HepG2 (cell line): ENCODE measurements around the gene ADAMTS12. TPM values are rescaled to one million over a fixed set of nuclear protein-coding genes. Genes with fewer than 3 reads are reported as not detected.

Experiments
- ATAC-seq: fragments of 200-7000 bp; cut with Tn5 transposase; 3 replicates; pipeline ENCODE4 v1.9.1; 2020; ENCODE audit warnings: mild to moderate bottlenecking, moderate library complexity
- BruUV-seq: library from RNA; stranded (reverse); fragments of 400-500 nt; replicated peaks from 2 replicates; lab custom pipeline; 2021; lab: Mats Ljungman, UMichigan
- CTCF ChIA-PET: fragments of 300-600 bp; formaldehyde crosslinking; extraction: SDS; loops from one replicate; lab custom pipeline; 2021; ENCODE audit warnings: low total read pairs, inconsistent platforms, low intra/inter-chr PET ratio; lab: Yijun Ruan, JAX
- POLR2A ChIA-PET: fragments of 350-600 bp; sonication (Branson Sonifier 250); formaldehyde crosslinking; loops from one replicate; lab custom pipeline; 2020; ENCODE audit warnings: antibody characterized with exemption, inconsistent platforms; lab: Yijun Ruan, JAX
- DNase-seq: peaks from one replicate; pipeline ENCODE4 v3.0.0-alpha.2; 2015; ENCODE audit warnings: low spot score
- FAIRE-seq: peaks from 3 replicates; lab custom pipeline; 2011; peaks lifted over from hg19 to GRCh38; lab: Jason Lieb, UNC
- H2AFZ ChIP-seq: one replicate; pipeline ENCODE4 v1.6.1; 2011; ENCODE audit warnings: low read length, inconsistent platforms
- H3K27ac ChIP-seq: fragments of 300-600 bp; 3 replicates; pipeline ENCODE4 v1.8.0; 2011; ENCODE audit warnings: mixed run types, mild to moderate bottlenecking, mixed read lengths, low read length, inconsistent platforms; ENCODE audit not compliant: insufficient read depth; ENCODE audit errors: extremely low read length
- H3K27me3 ChIP-seq, 2 experiments: fragments of 200-600 bp in 1 of 2; 2 replicates in 1 of 2; 3 replicates in 1 of 2; pipeline versions ENCODE4 v1.6.0 to v1.8.0; 2011; ENCODE audit warnings: low read length in 2 of 2, mild to moderate bottlenecking in 2 of 2, moderate library complexity in 2 of 2, inconsistent platforms in 1 of 2; ENCODE audit not compliant: insufficient read depth in 2 of 2, control insufficient read depth in 1 of 2
- H3K36me3 ChIP-seq, 2 experiments: fragments of 200-600 bp in 1 of 2; replicated peaks in 1 of 2; 2 replicates in 1 of 2; 3 replicates in 1 of 2; pipeline versions ENCODE4 v1.5.1 to v1.8.0; 2011; ENCODE audit warnings: low read length in 2 of 2, inconsistent platforms in 1 of 2; ENCODE audit not compliant: insufficient read depth in 2 of 2, control insufficient read depth in 1 of 2
- H3K4me1 ChIP-seq: 2 replicates; pipeline ENCODE4 v1.5.1; 2012; ENCODE audit warnings: low read length, inconsistent platforms; ENCODE audit not compliant: insufficient read depth
- H3K4me2 ChIP-seq: 2 replicates; pipeline ENCODE4 v1.6.0; 2011; ENCODE audit warnings: low read depth, low read length, inconsistent platforms
- H3K4me3 ChIP-seq, 3 experiments: fragments of 200-600 bp in 1 of 3; sonication (generic), shearing (Covaris generic) in 1 of 3; replicated peaks in 1 of 3; 2 replicates each; pipeline ENCODE4 v1.5.1; 2011 to 2016; ENCODE audit warnings: low read length in 3 of 3, inconsistent platforms in 2 of 3, low read depth in 2 of 3, mild to moderate bottlenecking in 2 of 3, control low read depth in 1 of 3, mixed read lengths in 1 of 3; ENCODE audit not compliant: insufficient read depth in 1 of 3
- H3K79me2 ChIP-seq: one replicate; pipeline ENCODE4 v1.6.1; 2011; ENCODE audit warnings: low read length, inconsistent platforms; ENCODE audit not compliant: insufficient read depth
- H3K9ac ChIP-seq: 2 replicates; pipeline ENCODE4 v1.6.0; 2011; ENCODE audit warnings: mild to moderate bottlenecking, low read depth, low read length, inconsistent platforms; ENCODE audit not compliant: insufficient read depth
- H3K9me3 ChIP-seq: 2 replicates; pipeline ENCODE4 v1.5.1; 2012; ENCODE audit warnings: mild to moderate bottlenecking, low read length
- H4K20me1 ChIP-seq: 2 replicates; pipeline ENCODE4 v1.6.0; 2011; ENCODE audit warnings: inconsistent platforms, mild to moderate bottlenecking, low read length, moderate library complexity; ENCODE audit not compliant: insufficient read depth
- AFF4 ChIP-seq: sonication (generic); formaldehyde crosslinking; IDR thresholded peaks from 2 replicates; pipeline ENCODE4 v1.4.0; 2020; ENCODE audit warnings: missing genetic modification reagents
- HMGXB4 ChIP-seq, 2 experiments: sonication (generic) in 1 of 2; formaldehyde crosslinking in 1 of 2; IDR thresholded peaks; 2 replicates each; pipeline versions ENCODE4 v1.4.0 to v1.6.1; 2018 to 2020; ENCODE audit warnings: missing genetic modification reagents in 2 of 2, borderline replicate concordance in 1 of 2, low read depth in 1 of 2, mild to moderate bottlenecking in 1 of 2, missing biosample characterization in 1 of 2
- KLF13 ChIP-seq: sonication (generic); formaldehyde crosslinking; IDR thresholded peaks from 2 replicates; pipeline ENCODE4 v1.4.0; 2020; ENCODE audit warnings: mild to moderate bottlenecking, missing genetic modification reagents
- LBX2 ChIP-seq: sonication (generic); formaldehyde crosslinking; IDR thresholded peaks from 2 replicates; pipeline ENCODE4 v1.5.0; 2020; ENCODE audit warnings: missing genetic modification reagents, mild to moderate bottlenecking, borderline replicate concordance
- PBX2 ChIP-seq: IDR thresholded peaks from 2 replicates; pipeline ENCODE4 v1.6.1; 2016; ENCODE audit warnings: control low read depth
- TP53 ChIP-seq: sonication (generic); formaldehyde crosslinking; conservative IDR thresholded peaks from 2 replicates; pipeline ENCODE4 v1.4.0; 2020; ENCODE audit warnings: missing genetic modification reagents
- ZNF343 ChIP-seq: sonication (generic); formaldehyde crosslinking; IDR thresholded peaks from 2 replicates; pipeline ENCODE4 v1.4.0; 2020; ENCODE audit warnings: mild to moderate bottlenecking, missing genetic modification reagents
- ZNF775 ChIP-seq: sonication (generic); formaldehyde crosslinking; IDR thresholded peaks from 2 replicates; pipeline ENCODE4 v1.4.0; 2020; ENCODE audit warnings: missing genetic modification reagents, mild to moderate bottlenecking, moderate library complexity, borderline replicate concordance
- WGBS: methylation state at CpG from one replicate; pipeline ENCODE4 v1.1.6; 2017; ENCODE audit warnings: low lambda C conversion rate; 5-methylcytosine and 5-hydroxymethylcytosine counted together
- in situ Hi-C: cut with HindIII; loops from 2 replicates; pipeline ENCODE4 v1.10.0; 2017; ENCODE audit warnings: low pct_unique_long_range_greater_than_20kb; ENCODE audit not compliant: extremely low pct_ligation_motif_present
- intact Hi-C: fragments of 100-400 bp; cut with micrococcal nuclease; formaldehyde crosslinking; loops from one replicate; pipeline ENCODE4 v1.10.0; 2022; ENCODE audit not compliant: unreplicated experiment
- polyA plus RNA-seq, 8 experiments: library from polyadenylated mRNA; depleted of rRNA in 3 of 8; stranded (reverse) in 7 of 8; unstranded in 1 of 8; fragments of >200 nt; fragmentation: Illumina TruSeq in 4 of 8; extraction: Trizol in 4 of 8; gene quantifications; 2 replicates each; pipeline versions ENCODE4 v1.2.1 to v1.2.3, GENCODE V29; 2011 to 2016; ENCODE audit warnings: low read depth in 4 of 8, missing spikeins in 1 of 8, mixed read lengths in 1 of 8; ENCODE audit not compliant: insufficient read depth in 1 of 8
- total RNA-seq, 5 experiments: library from RNA; depleted of rRNA; stranded (reverse); fragments of >200 nt; fragmentation: Illumina TruSeq; extraction: Trizol; gene quantifications; 2 replicates each; pipeline ENCODE4 v1.2.3, GENCODE V29; 2016; ENCODE audit warnings: low read depth in 1 of 5

Gene ADAMTS12
- total and polyA plus RNA-seq, 2 of the 13 experiments (the other 11 are each of a cell fraction or from before 2014, with no cell fraction given): 0.03 TPM; not detected in 1

- no peak for TF ChIP-seq AFF4 (CRISPR knock-in tag)
- TF ChIP-seq ZNF775 (CRISPR knock-in tag): no peak
- no peak for TF ChIP-seq PBX2 (CRISPR knock-in tag)
- TF ChIP-seq HMGXB4 (CRISPR knock-in tag; IDR thresholded peaks at IDR 0.05; ENCODE audit: borderline replicate concordance in 1 of 2, low read depth in 1 of 2): no peak
- no peak for TF ChIP-seq KLF13 (CRISPR knock-in tag)
Observed at GRCh38 chr5:33755231-33755630, 136.6 kb downstream of the ADAMTS12 start (continued).

GRCh38 chr5:33753704-33754103, 138.1 kb downstream of the ADAMTS12 start:
- no peak overlapping the region for H2AFZ ChIP-seq
- ChIA-PET CTCF (no interaction called here), POLR2A (no interaction called here)
- ATAC-seq: no peak
- no peak overlapping the region for H3K4me2 ChIP-seq
- H3K36me3 ChIP-seq: no peaks in the 10 kb centered on the region
- H3K4me3 ChIP-seq: no peak overlapping the region
- DNase-seq: no peak
- 54% methylated on average over 4 of the region's 4 CpGs for WGBS
- FAIRE-seq: no peak
- no peaks in the 10 kb centered on the region for H3K79me2 ChIP-seq
- in situ Hi-C loops (no loop called here), intact Hi-C loops (no loop called here)
- no peaks in the 10 kb centered on the region for H4K20me1 ChIP-seq
- H3K9me3 ChIP-seq: no peaks in the 10 kb centered on the region
- no peak overlapping the region for H3K27ac ChIP-seq
- no peaks in the 10 kb centered on the region for H3K27me3 ChIP-seq
- TF ChIP-seq ZNF343 (no peak), TP53 (no peak), LBX2 (CRISPR knock-in tag) (no peak)
- no peak overlapping the region for H3K9ac ChIP-seq
- H3K4me1 ChIP-seq: no peaks in the 10 kb centered on the region
- BruUV-seq: no TSS peak
